Panc1 (cell line): ENCODE results near the gene RRP1. TPM values are rescaled to one million over a fixed set of nuclear protein-coding genes. Genes with fewer than 3 reads are reported as not detected.

ENCODE experiments used
- ATAC-seq: fragments of 200-7000 bp; cut with Tn5 transposase; 2 replicates; pipeline ENCODE4 v1.9.1; 2020; ENCODE audit warnings: mild to moderate bottlenecking, moderate library complexity
- BruUV-seq: library from RNA; stranded (reverse); fragments of 400-500 nt; replicated peaks from 2 replicates; lab custom pipeline; 2021; lab: Mats Ljungman, UMichigan
- CTCF ChIA-PET: fragments of 300-600 bp; sonication (Branson Sonifier 250); formaldehyde crosslinking; loops from one replicate; lab custom pipeline; 2022; ENCODE audit warnings: antibody characterized with exemption; lab: Charles Lee
- POLR2A ChIA-PET: fragments of 300-600 bp; sonication (Branson Sonifier 250); formaldehyde crosslinking; loops from one replicate; lab custom pipeline; 2022; ENCODE audit warnings: antibody characterized with exemption; lab: Charles Lee
- DNase-seq: peaks from one replicate; pipeline ENCODE4 v3.0.0-alpha.2; 2010; ENCODE audit warnings: low read depth, low spot score
- H3K27ac ChIP-seq: 2 replicates; pipeline ENCODE4 v1.5.1; 2011; ENCODE audit warnings: mild to moderate bottlenecking, low read length, inconsistent platforms
- H3K27me3 ChIP-seq: fragments of 200-500 bp; sonication (Bioruptor generic); 2 replicates; pipeline ENCODE4 v1.6.0; 2014; ENCODE audit warnings: low read length, inconsistent platforms; ENCODE audit not compliant: control insufficient read depth, insufficient read depth
- H3K36me3 ChIP-seq: fragments of 200-500 bp; sonication (Bioruptor generic); 2 replicates; pipeline ENCODE4 v1.5.1; 2014; ENCODE audit warnings: inconsistent platforms, mild to moderate bottlenecking, low read length, moderate library complexity; ENCODE audit not compliant: control insufficient read depth, insufficient read depth
- H3K4me1 ChIP-seq: 2 replicates; pipeline ENCODE4 v1.5.1; 2011; ENCODE audit warnings: inconsistent platforms, mild to moderate bottlenecking, low read length, moderate library complexity; ENCODE audit not compliant: control insufficient read depth, insufficient read depth
- H3K4me3 ChIP-seq, 2 experiments: 2 replicates each; pipeline ENCODE4 v1.5.1; 2011 to 2012; ENCODE audit warnings: low read depth in 2 of 2, low read length in 2 of 2, mild to moderate bottlenecking in 2 of 2, inconsistent platforms in 1 of 2, moderate library complexity in 1 of 2
- H3K9me3 ChIP-seq: fragments of 200-500 bp; sonication (Bioruptor generic); 2 replicates; pipeline ENCODE4 v1.5.1; 2014; ENCODE audit warnings: low read depth, mild to moderate bottlenecking, inconsistent platforms, low read length, moderate library complexity; ENCODE audit not compliant: control insufficient read depth, insufficient read depth
- CTCF ChIP-seq: fragments of 450-650 bp; IDR thresholded peaks from 2 replicates; pipeline ENCODE4 v1.5.1; 2017; ENCODE audit warnings: mild to moderate bottlenecking
- POLR2AphosphoS5 ChIP-seq: IDR thresholded peaks from 2 replicates; pipeline ENCODE4 v1.6.1; 2012; ENCODE audit warnings: mild to moderate bottlenecking, low read depth, low read length, moderate library complexity
- REST ChIP-seq, 2 experiments: IDR thresholded peaks; 2 replicates each; pipeline ENCODE4 v1.6.1; 2011 to 2012; ENCODE audit warnings: low read depth in 2 of 2, control low read depth in 1 of 2, low read length in 1 of 2, mild to moderate bottlenecking in 1 of 2, moderate library complexity in 1 of 2; ENCODE audit not compliant: insufficient read depth in 1 of 2
- SIN3A ChIP-seq: IDR thresholded peaks from 2 replicates; pipeline ENCODE4 v1.6.1; 2012; ENCODE audit warnings: low read depth, mild to moderate bottlenecking, low read length, moderate library complexity, borderline replicate concordance; ENCODE audit not compliant: insufficient read depth
- TCF7L2 ChIP-seq: IDR thresholded peaks from 2 replicates; pipeline ENCODE4 v1.6.1; 2011; ENCODE audit warnings: mild to moderate bottlenecking, low read depth, low read length, inconsistent platforms
- in situ Hi-C: cut with HindIII; loops from 2 replicates; pipeline ENCODE4 v1.10.0; 2016; ENCODE audit warnings: low sequenced_read_pairs, low pct_unique_long_range_greater_than_20kb
- intact Hi-C: fragments of 100-400 bp; cut with micrococcal nuclease; formaldehyde crosslinking; loops from one replicate; pipeline ENCODE4 v1.10.0; 2022; ENCODE audit not compliant: unreplicated experiment
- total RNA-seq: library from RNA; stranded (reverse); gene quantifications from one replicate; pipeline ENCODE4 v1.2.1, GENCODE V29; 2021; ENCODE audit not compliant: unreplicated experiment

Gene RRP1
- total RNA-seq, 1 experiment from 2014 or later, result 41.8 TPM

- DNase-seq (no peak), ATAC-seq (no peak)
- TF ChIP-seq POLR2AphosphoS5 (no peak), REST (IDR thresholded peaks at IDR 0.05; ENCODE audit: insufficient read depth in 1 of 2, low read depth in 2 of 2, low read length in 1 of 2) (no peak), TCF7L2 (no peak), SIN3A (no peak), CTCF (no peak)
- no TSS peak for BruUV-seq
- H3K4me1 ChIP-seq, result no peaks in the 10 kb centered on the region
- intact Hi-C loops, result no loop called here
- CTCF ChIA-PET, result interaction anchor here (0.6 kb wide), 1 partner anchor 98 kb away, joined by 3 read pairs; no protein-coding TSS in a partner anchor
- H3K36me3 ChIP-seq, result peaks cover 3% of the 10 kb centered on the region; the same call in 1 of the 2 replicates
- H3K27me3 ChIP-seq, result no peaks in the 10 kb centered on the region
- POLR2A ChIA-PET, result no interaction called here
- H3K9me3 ChIP-seq, result no peaks in the 10 kb centered on the region
- H3K4me3 ChIP-seq, result no peak overlapping the region
- no peak overlapping the region for H3K27ac ChIP-seq
- in situ Hi-C loops, result no loop called here
Measured at GRCh38 chr21:43800124-43800523, 10.7 kb downstream of the RRP1 start.

GRCh38 chr21:43800566-43800965 is 11.2 kb downstream of the RRP1 start:
- no TSS peak for BruUV-seq
- Histone ChIP-seq H3K36me3 (peaks cover 3% of the 10 kb centered on the region; the same call in 1 of the 2 replicates), H3K4me3 (no peak overlapping the region), H3K9me3 (no peaks in the 10 kb centered on the region), H3K4me1 (no peaks in the 10 kb centered on the region), H3K27me3 (no peaks in the 10 kb centered on the region), H3K27ac (no peak overlapping the region)
- POLR2A ChIA-PET, result no interaction called here
- CTCF ChIA-PET, result interaction anchor here (0.6 to 0.7 kb wide), 2 partner anchors 98 to 114 kb away, joined by 3 read pairs; no protein-coding TSS in a partner anchor
- ATAC-seq, result no peak
- DNase-seq, result no peak
- intact Hi-C loops, result no loop called here
- TF ChIP-seq TCF7L2 (no peak), CTCF (no peak), SIN3A (no peak), POLR2AphosphoS5 (no peak), REST (IDR thresholded peaks at IDR 0.05; ENCODE audit: insufficient read depth in 1 of 2, low read depth in 2 of 2, low read length in 1 of 2) (no peak)
- in situ Hi-C loops, result no loop called here
